Natural killer cell (primary cell): ENCODE data around the gene PAM. TPM values are rescaled to one million over a fixed set of nuclear protein-coding genes. Genes with fewer than 3 reads are reported as not detected.

Source experiments
- ATAC-seq, 3 donors: fragments of 150-1000 bp in 2 of 3; fragments of 200-7000 bp in 1 of 3; cut with Tn5 transposase; 1 replicate in 1 of 3; 2 replicates in 2 of 3; pipeline ENCODE4 v1.10.0; 2021; ENCODE audit warnings: mild to moderate bottlenecking in 2 of 3, moderate library complexity in 2 of 3
- DNase-seq, 2 donors: peaks; one replicate each; pipeline versions ENCODE4 v3.0.0 to v3.0.0-alpha.2; 2013 to 2021; ENCODE audit warnings: mixed read lengths in 1 of 2
- H3K27ac ChIP-seq: one replicate; pipeline ENCODE4 v1.5.1; 2013; ENCODE audit warnings: mild to moderate bottlenecking, low read length
- H3K27me3 ChIP-seq: one replicate; pipeline ENCODE4 v1.6.1; 2013; ENCODE audit warnings: low read length; ENCODE audit not compliant: control insufficient read depth, insufficient read depth
- H3K36me3 ChIP-seq: one replicate; pipeline ENCODE4 v1.6.1; 2013; ENCODE audit warnings: low read length; ENCODE audit not compliant: control insufficient read depth, insufficient read depth
- H3K4me1 ChIP-seq: one replicate; pipeline ENCODE4 v1.6.1; 2013; ENCODE audit warnings: low read length; ENCODE audit not compliant: control insufficient read depth, insufficient read depth
- H3K4me3 ChIP-seq: one replicate; pipeline ENCODE4 v1.5.1; 2013; ENCODE audit warnings: low read length
- H3K9me3 ChIP-seq: one replicate; pipeline ENCODE4 v1.6.1; 2013; ENCODE audit warnings: low read length; ENCODE audit not compliant: control insufficient read depth, insufficient read depth
- H3K27ac Mint-ChIP-seq, 2 donors: one replicate each; pipeline ENCODE4 v1.8.0; 2022; ENCODE audit warnings: mild to moderate bottlenecking in 2 of 2, mixed read lengths in 2 of 2, moderate library complexity in 1 of 2
- H3K27me3 Mint-ChIP-seq, 2 donors: one replicate each; pipeline ENCODE4 v1.8.0; 2022; ENCODE audit warnings: low read depth in 2 of 2, mixed read lengths in 2 of 2
- H3K36me3 Mint-ChIP-seq: one replicate; pipeline ENCODE4 v1.8.0; 2022; ENCODE audit warnings: mixed read lengths
- H3K4me1 Mint-ChIP-seq, 2 donors: one replicate each; pipeline ENCODE4 v1.8.0; 2022; ENCODE audit warnings: mixed read lengths in 2 of 2
- H3K4me3 Mint-ChIP-seq: one replicate; pipeline ENCODE4 v1.8.0; 2022; ENCODE audit warnings: mild to moderate bottlenecking, moderate library complexity, mixed read lengths
- H3K9me3 Mint-ChIP-seq, 2 donors: one replicate each; pipeline ENCODE4 v1.8.0; 2022; ENCODE audit warnings: mixed read lengths in 2 of 2
- CTCF ChIP-seq: fragments of 200-600 bp; IDR thresholded peaks from one replicate; pipeline ENCODE4 v1.8.0; 2022; ENCODE audit warnings: antibody characterized with exemption
- WGBS: methylation state at CpG from one replicate; pipeline ENCODE4 v1.1.7; 2013; ENCODE audit warnings: missing lambda C conversion rate; ENCODE audit not compliant: insufficient coverage; 5-methylcytosine and 5-hydroxymethylcytosine counted together
- intact Hi-C: fragments of 100-400 bp; cut with micrococcal nuclease; formaldehyde crosslinking; loops from one replicate; pipeline ENCODE4 v1.14.2; 2022
- total RNA-seq, 4 donors: library from RNA; stranded (reverse); fragments of 120-200 nt in 1 of 4; gene quantifications; one replicate each; pipeline versions ENCODE4 v1.2.3 to v1.2.4, GENCODE V29; 2013 to 2022

PAM gene
- total RNA-seq, 3 donors from 2014 or later (not counting 1 experiment from before 2014, with no cell fraction given): 67.6 to 79.9 (median 75.3) TPM

- peaks cover 4% of the 10 kb centered on the region for H3K4me1 ChIP-seq
- no peaks in the 10 kb centered on the region for H3K36me3 ChIP-seq
- H3K4me3 Mint-ChIP-seq: no peak overlapping the region
- no peak overlapping the region for H3K27ac ChIP-seq
- H3K4me3 ChIP-seq: no peak overlapping the region
- peaks cover 23 to 34% of the 10 kb centered on the region in 2 donors for H3K4me1 Mint-ChIP-seq
- DNase-seq (no peak), ATAC-seq (no peak)
- H3K27ac Mint-ChIP-seq: peak overlapping the region in 1 of 2 donors; percentile 9
- no peaks in the 10 kb centered on the region for H3K27me3 Mint-ChIP-seq
- no peaks in the 10 kb centered on the region for H3K36me3 Mint-ChIP-seq
- no peaks in the 10 kb centered on the region for H3K27me3 ChIP-seq
- TF ChIP-seq CTCF: no peak
- H3K9me3 Mint-ChIP-seq: no peaks in the 10 kb centered on the region
- intact Hi-C loops: no loop called here
- no peaks in the 10 kb centered on the region for H3K9me3 ChIP-seq
Measured at GRCh38 chr5:102790748-102791147, 35.6 kb downstream of the PAM start.

- no peaks in the 10 kb centered on the region for H3K9me3 ChIP-seq
- ATAC-seq (peak; percentile 67 to 86 (median 83)), DNase-seq (peak in 1 of 2 donors; percentile 43)
- H3K27me3 ChIP-seq: no peaks in the 10 kb centered on the region
- H3K36me3 Mint-ChIP-seq: no peaks in the 10 kb centered on the region
- H3K4me1 Mint-ChIP-seq: peaks cover 32 to 45% of the 10 kb centered on the region in 2 donors
- no peaks in the 10 kb centered on the region for H3K9me3 Mint-ChIP-seq
- H3K27ac Mint-ChIP-seq: peak overlapping the region; percentile 53 to 65
- H3K4me3 ChIP-seq: no peak overlapping the region
- TF ChIP-seq CTCF: no peak
- intact Hi-C loops: no loop called here
- peaks cover 4% of the 10 kb centered on the region for H3K4me1 ChIP-seq
- H3K27me3 Mint-ChIP-seq: no peaks in the 10 kb centered on the region
- H3K27ac ChIP-seq: peak overlapping the region; percentile 8
- no peaks in the 10 kb centered on the region for H3K36me3 ChIP-seq
- 20% methylated on average over 1 of the region's 1 CpG for WGBS
- H3K4me3 Mint-ChIP-seq: no peak overlapping the region
Measured at GRCh38 chr5:102792705-102793104, 37.6 kb downstream of the PAM start.

- no peak overlapping the region for H3K27ac Mint-ChIP-seq
Measured at GRCh38 chr5:102794047-102794446, 38.9 kb downstream of the PAM start.

More at GRCh38 chr5:102794047-102794446, 38.9 kb downstream of the PAM start:
- H3K27me3 ChIP-seq: no peaks in the 10 kb centered on the region
- no peaks in the 10 kb centered on the region for H3K36me3 Mint-ChIP-seq
- 100% methylated on average over 1 of the region's 1 CpG for WGBS
- DNase-seq (no peak), ATAC-seq (no peak)
- no peak overlapping the region for H3K4me3 ChIP-seq
- peaks cover 4% of the 10 kb centered on the region for H3K4me1 ChIP-seq
- no peak overlapping the region for H3K27ac ChIP-seq
- H3K27me3 Mint-ChIP-seq: no peaks in the 10 kb centered on the region
- TF ChIP-seq CTCF: no peak
- H3K4me3 Mint-ChIP-seq: no peak overlapping the region
- no peaks in the 10 kb centered on the region for H3K9me3 Mint-ChIP-seq
- H3K36me3 ChIP-seq: no peaks in the 10 kb centered on the region
- H3K9me3 ChIP-seq: no peaks in the 10 kb centered on the region
- peaks cover 44 to 47% of the 10 kb centered on the region in 2 donors for H3K4me1 Mint-ChIP-seq
- intact Hi-C loops: no loop called here
